Caco-2 (cell line): ENCODE data around the gene GMNN. TPM values are rescaled to one million over a fixed set of nuclear protein-coding genes. Genes with fewer than 3 reads are reported as not detected.

Source experiments
- BruUV-seq: library from RNA; stranded (reverse); fragments of 400-500 nt; replicated peaks from 2 replicates; lab custom pipeline; 2021; lab: Mats Ljungman, UMichigan
- CTCF ChIA-PET: fragments of 300-600 bp; sonication (Branson Sonifier 250); formaldehyde crosslinking; loops from one replicate; lab custom pipeline; 2022; ENCODE audit warnings: antibody characterized with exemption; lab: Charles Lee
- POLR2A ChIA-PET: fragments of 300-600 bp; sonication (Branson Sonifier 250); formaldehyde crosslinking; loops from one replicate; lab custom pipeline; 2022; ENCODE audit warnings: antibody characterized with exemption; lab: Charles Lee
- DNase-seq, 2 experiments: peaks; one replicate each; pipeline versions ENCODE4 v3.0.0 to v3.0.0-alpha.2; 2020 to 2022
- H3K27me3 ChIP-seq: replicated peaks from 2 replicates; pipeline ENCODE4 v1.6.0; 2011; ENCODE audit warnings: low read length; ENCODE audit not compliant: control insufficient read depth, insufficient read depth
- H3K36me3 ChIP-seq: 2 replicates; pipeline ENCODE4 v1.5.1; 2011; ENCODE audit warnings: low read length; ENCODE audit not compliant: control insufficient read depth, insufficient read depth
- H3K4me1 ChIP-seq: fragments of 250-450 bp; sonication (Bioruptor Pico); 2 replicates; pipeline ENCODE4 v1.5.1; 2020; ENCODE audit warnings: mild to moderate bottlenecking
- H3K4me3 ChIP-seq: 2 replicates; pipeline ENCODE4 v1.5.1; 2011; ENCODE audit warnings: low read depth, mild to moderate bottlenecking, control low read depth, low read length
- H3K9me3 ChIP-seq: fragments of 250-450 bp; sonication (Bioruptor Pico); 2 replicates; pipeline ENCODE4 v1.5.1; 2020; ENCODE audit warnings: mild to moderate bottlenecking, moderate library complexity
- H3K27ac Mint-ChIP-seq: one replicate; pipeline ENCODE4 v1.8.0; 2022; ENCODE audit warnings: mixed read lengths; ENCODE audit not compliant: unreplicated experiment
- H3K27me3 Mint-ChIP-seq: one replicate; pipeline ENCODE4 v1.8.0; 2022; ENCODE audit warnings: mixed read lengths; ENCODE audit not compliant: insufficient read depth, unreplicated experiment
- H3K36me3 Mint-ChIP-seq: one replicate; pipeline ENCODE4 v1.8.0; 2022; ENCODE audit warnings: mild to moderate bottlenecking, mixed read lengths; ENCODE audit not compliant: insufficient read depth, unreplicated experiment
- H3K4me1 Mint-ChIP-seq: one replicate; pipeline ENCODE4 v1.8.0; 2022; ENCODE audit warnings: low read depth, mixed read lengths; ENCODE audit not compliant: unreplicated experiment
- H3K4me3 Mint-ChIP-seq: one replicate; pipeline ENCODE4 v1.8.0; 2022; ENCODE audit warnings: mild to moderate bottlenecking, moderate library complexity, mixed read lengths; ENCODE audit not compliant: unreplicated experiment
- H3K9me3 Mint-ChIP-seq: one replicate; pipeline ENCODE4 v1.8.0; 2022; ENCODE audit warnings: mixed read lengths; ENCODE audit not compliant: unreplicated experiment
- CTCF ChIP-seq, 2 experiments: fragments of 200-600 bp in 1 of 2; IDR thresholded peaks; 1 replicate in 1 of 2; 2 replicates in 1 of 2; pipeline versions ENCODE4 v1.5.1 to v1.8.0; 2011 to 2022; ENCODE audit warnings: antibody characterized with exemption in 1 of 2, control low read depth in 1 of 2, inconsistent platforms in 1 of 2, low read depth in 1 of 2, low read length in 1 of 2, mild to moderate bottlenecking in 1 of 2, moderate library complexity in 1 of 2; ENCODE audit not compliant: insufficient read depth in 1 of 2, severe bottlenecking in 1 of 2, unreplicated experiment in 1 of 2
- intact Hi-C: fragments of 100-400 bp; cut with micrococcal nuclease; formaldehyde crosslinking; loops from one replicate; pipeline ENCODE4 v1.10.0; 2022; ENCODE audit not compliant: unreplicated experiment
- total RNA-seq: library from RNA; stranded (reverse); gene quantifications from 2 replicates; pipeline ENCODE4 v1.2.3, GENCODE V29; 2022

The GMNN gene
- total RNA-seq, 1 experiment from 2014 or later: 66.5 TPM

GRCh38 chr6:24755279-24755678 lies 19.5 kb upstream of the GMNN start:
- H3K4me1 Mint-ChIP-seq: no peaks in the 10 kb centered on the region
- H3K4me1 ChIP-seq: peaks cover 13% of the 10 kb centered on the region; the same call in 1 of the 2 replicates

GRCh38 chr6:24757611-24758010 lies 17.1 kb upstream of the GMNN start:
- Mint-ChIP-seq H3K36me3 (no peaks in the 10 kb centered on the region), H3K27ac (no peak overlapping the region), H3K9me3 (no peaks in the 10 kb centered on the region), H3K4me1 (no peaks in the 10 kb centered on the region), H3K4me3 (no peak overlapping the region), H3K27me3 (no peaks in the 10 kb centered on the region)
- peaks cover 13% of the 10 kb centered on the region; the same call in 1 of the 2 replicates for H3K4me1 ChIP-seq
- H3K27me3 ChIP-seq: no peaks in the 10 kb centered on the region
- ChIA-PET CTCF (no interaction called here), POLR2A (no interaction called here)
- TF ChIP-seq CTCF (IDR thresholded peaks at IDR 0.05; ENCODE audit: insufficient read depth in 1 of 2, low read depth in 1 of 2, low read length in 1 of 2, severe bottlenecking in 1 of 2, unreplicated experiment in 1 of 2): no peak
- intact Hi-C loops: no loop called here
- no TSS peak for BruUV-seq
- no peaks in the 10 kb centered on the region for H3K36me3 ChIP-seq
- DNase-seq: no peak
- H3K9me3 ChIP-seq: 0 out of 2 replicates have a peak, but pooled peaks cover 6% of the 10 kb centered on the region
- no peak overlapping the region for H3K4me3 ChIP-seq

More at GRCh38 chr6:24755279-24755678, 19.5 kb upstream of the GMNN start:
- H3K4me3 Mint-ChIP-seq: no peak overlapping the region
- H3K36me3 Mint-ChIP-seq: no peaks in the 10 kb centered on the region
- intact Hi-C loops: no loop called here
- H3K27ac Mint-ChIP-seq: no peak overlapping the region
- POLR2A ChIA-PET: no interaction called here
- CTCF ChIA-PET: no interaction called here
- H3K36me3 ChIP-seq: no peaks in the 10 kb centered on the region
- no peaks in the 10 kb centered on the region for H3K27me3 Mint-ChIP-seq
- no peak for TF ChIP-seq CTCF (IDR thresholded peaks at IDR 0.05; ENCODE audit: insufficient read depth in 1 of 2, low read depth in 1 of 2, low read length in 1 of 2, severe bottlenecking in 1 of 2, unreplicated experiment in 1 of 2)
- H3K4me3 ChIP-seq: no peak overlapping the region
- H3K9me3 ChIP-seq: 0 out of 2 replicates have a peak, but pooled peaks cover 6% of the 10 kb centered on the region
- BruUV-seq: no TSS peak
- H3K27me3 ChIP-seq: no peaks in the 10 kb centered on the region
- DNase-seq: no peak
- H3K9me3 Mint-ChIP-seq: peaks cover 9% of the 10 kb centered on the region

- POLR2A ChIA-PET: no interaction called here
- BruUV-seq: no TSS peak
- Mint-ChIP-seq H3K9me3 (no peaks in the 10 kb centered on the region), H3K36me3 (no peaks in the 10 kb centered on the region), H3K4me3 (no peak overlapping the region), H3K4me1 (peaks cover 14% of the 10 kb centered on the region), H3K27me3 (no peaks in the 10 kb centered on the region), H3K27ac (no peak overlapping the region)
- intact Hi-C loops: no loop called here
- Histone ChIP-seq H3K9me3 (0 out of 2 replicates have a peak, but pooled peaks cover 3% of the 10 kb centered on the region), H3K27me3 (no peaks in the 10 kb centered on the region), H3K36me3 (no peaks in the 10 kb centered on the region), H3K4me1 (peaks cover 4% of the 10 kb centered on the region; the same call in 1 of the 2 replicates), H3K4me3 (no peak overlapping the region)
- DNase-seq: no peak
- CTCF ChIA-PET: no interaction called here
- TF ChIP-seq CTCF (IDR thresholded peaks at IDR 0.05; ENCODE audit: insufficient read depth in 1 of 2, low read depth in 1 of 2, low read length in 1 of 2, severe bottlenecking in 1 of 2, unreplicated experiment in 1 of 2): no peak
Observed at GRCh38 chr6:24759718-24760117, 15.0 kb upstream of the GMNN start.
